HUES64 (cell line): ENCODE results near the gene PGRMC2.

Experiments used
- H3K27ac ChIP-seq: 2 replicates; pipeline ENCODE4 v1.7.0; 2013; ENCODE audit warnings: low read depth, low read length, inconsistent platforms
- H3K27me3 ChIP-seq: 2 replicates; pipeline ENCODE4 v1.6.1; 2013; ENCODE audit warnings: mild to moderate bottlenecking, low read length; ENCODE audit not compliant: insufficient read depth
- H3K36me3 ChIP-seq: 2 replicates; pipeline ENCODE4 v1.6.1; 2013; ENCODE audit warnings: mild to moderate bottlenecking, low read length; ENCODE audit not compliant: insufficient read depth
- H3K4me1 ChIP-seq: 2 replicates; pipeline ENCODE4 v1.6.1; 2013; ENCODE audit warnings: mild to moderate bottlenecking, low read length, moderate library complexity; ENCODE audit not compliant: insufficient read depth
- H3K4me3 ChIP-seq: 2 replicates; pipeline ENCODE4 v1.5.1; 2013; ENCODE audit warnings: mild to moderate bottlenecking, low read length, moderate library complexity
- H3K9ac ChIP-seq: 2 replicates; pipeline ENCODE4 v1.6.1; 2013; ENCODE audit warnings: mild to moderate bottlenecking, low read depth, low read length
- H3K9me3 ChIP-seq: 2 replicates; pipeline ENCODE4 v1.6.1; 2013; ENCODE audit warnings: low read depth, low read length; ENCODE audit not compliant: insufficient read depth
- WGBS: fragments of 150-250, 120-280 bp; methylation state at CpG from one replicate; pipeline ENCODE4 v1.1.7; 2013; ENCODE audit warnings: missing lambda C conversion rate; 5-methylcytosine and 5-hydroxymethylcytosine counted together

PGRMC2 gene

DNA sequence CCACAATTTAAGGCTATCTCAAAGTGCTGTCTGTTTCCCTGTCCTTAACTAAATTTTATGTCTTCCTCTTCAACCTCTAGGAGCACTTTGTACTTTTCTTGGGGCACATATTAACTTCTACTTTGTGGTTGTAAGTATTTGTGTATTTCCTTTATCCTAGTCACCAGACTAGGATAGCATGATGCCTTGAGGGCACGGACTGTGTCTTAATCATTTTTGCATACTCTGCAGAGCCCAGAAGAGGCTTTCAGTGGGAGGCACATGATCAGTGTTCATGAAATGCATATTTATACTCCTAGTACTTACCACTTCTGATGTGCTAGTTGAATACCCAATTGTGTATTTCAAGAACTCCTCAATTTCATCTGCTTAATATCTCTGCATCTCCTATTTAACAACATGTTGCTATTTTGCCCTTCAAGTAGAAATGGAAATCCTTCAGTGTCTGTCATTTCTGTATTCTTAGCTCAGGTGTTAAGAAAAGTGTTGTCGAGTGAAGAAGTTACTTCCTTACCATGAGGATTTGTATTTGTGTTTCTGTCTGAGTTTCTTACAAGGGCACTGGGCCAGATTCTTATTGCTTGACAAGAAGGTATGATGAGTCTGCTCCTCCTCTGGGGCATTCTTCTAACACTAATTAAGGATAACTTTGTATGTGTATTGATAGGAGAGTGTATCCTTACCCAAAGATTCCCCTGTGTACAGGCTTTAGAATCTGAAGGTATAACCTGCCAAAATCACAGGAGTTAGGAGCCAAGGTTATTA lies 28.3 kb upstream of the PGRMC2 start:
- no peaks in the 10 kb centered on the region for H3K36me3 ChIP-seq
- no peak overlapping the region for H3K27ac ChIP-seq
- no peaks in the 10 kb centered on the region for H3K4me1 ChIP-seq
- no peaks in the 10 kb centered on the region for H3K27me3 ChIP-seq
- WGBS, result 86% methylated on average over 2 of the region's 2 CpGs
- H3K9ac ChIP-seq, result no peak overlapping the region
- H3K4me3 ChIP-seq, result no peak overlapping the region
- no peaks in the 10 kb centered on the region for H3K9me3 ChIP-seq

DNA sequence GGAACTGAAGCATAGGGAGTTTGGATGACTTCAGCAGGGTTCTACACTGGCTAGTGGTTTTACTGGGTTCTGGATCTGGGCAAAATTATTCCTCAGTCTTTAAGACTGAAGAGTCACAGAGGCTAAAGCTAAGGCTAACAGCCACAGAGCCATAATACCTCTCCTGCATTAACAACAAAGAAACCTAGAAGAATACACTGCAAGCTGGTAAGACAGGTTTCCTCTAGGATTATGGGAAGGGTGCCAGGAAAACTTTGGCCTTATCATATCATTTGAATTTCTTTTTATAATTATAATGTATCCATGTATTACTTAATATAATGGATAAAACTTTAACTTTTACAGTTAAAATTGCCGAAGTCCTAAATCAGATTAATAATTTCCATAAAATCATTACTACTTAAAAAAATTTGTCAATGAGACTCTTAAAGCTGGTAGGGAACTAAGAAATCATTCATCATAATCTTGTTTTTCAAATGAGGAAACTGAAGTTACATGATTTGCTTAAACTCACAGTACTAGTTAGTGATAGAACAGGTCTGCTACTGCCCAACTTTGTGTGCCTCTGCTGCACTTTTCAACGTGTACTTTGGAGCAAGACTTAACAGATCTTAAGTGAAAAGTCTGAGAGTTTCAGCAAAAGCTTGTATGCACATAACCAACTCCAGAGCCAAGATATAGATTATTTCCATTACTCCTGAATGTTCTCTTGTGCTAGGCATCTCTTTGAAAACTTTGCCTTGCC lies 24.2 kb upstream of the PGRMC2 start:
- Histone ChIP-seq H3K36me3 (no peaks in the 10 kb centered on the region), H3K27me3 (no peaks in the 10 kb centered on the region), H3K9ac (no peak overlapping the region), H3K9me3 (no peaks in the 10 kb centered on the region), H3K4me1 (no peaks in the 10 kb centered on the region), H3K27ac (no peak overlapping the region), H3K4me3 (no peak overlapping the region)
- 75% methylated on average over 2 of the region's 2 CpGs for WGBS

DNA sequence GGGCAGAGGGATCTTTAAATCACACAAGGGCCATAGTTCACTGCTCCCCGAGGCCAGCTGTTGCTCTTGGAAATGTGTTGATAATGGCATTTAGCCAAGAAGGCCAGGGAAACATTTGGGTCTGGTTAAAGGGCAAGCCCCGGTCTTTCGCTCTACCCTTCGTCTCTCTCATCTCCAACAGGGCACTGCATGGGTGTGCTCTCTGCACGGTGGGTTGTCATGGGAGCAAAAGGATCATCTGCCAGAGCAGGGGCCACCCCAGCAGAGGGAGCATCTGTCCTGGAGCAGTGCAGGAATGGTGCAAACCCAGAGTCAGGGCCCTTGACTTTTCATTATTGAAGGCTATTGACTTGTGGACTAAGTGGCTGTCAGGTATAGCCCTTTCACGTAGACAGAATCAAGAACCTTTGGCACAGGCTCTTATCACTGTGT lies 22.7 kb upstream of the PGRMC2 start:
- 82% methylated on average over 6 of the region's 6 CpGs for WGBS
- no peaks in the 10 kb centered on the region for H3K36me3 ChIP-seq
- no peak overlapping the region for H3K9ac ChIP-seq
- no peaks in the 10 kb centered on the region for H3K9me3 ChIP-seq
- H3K27ac ChIP-seq, result no peak overlapping the region
- H3K4me1 ChIP-seq, result peaks cover 9% of the 10 kb centered on the region; the same call in 1 of the 2 replicates
- H3K27me3 ChIP-seq, result no peaks in the 10 kb centered on the region
- no peak overlapping the region for H3K4me3 ChIP-seq

DNA sequence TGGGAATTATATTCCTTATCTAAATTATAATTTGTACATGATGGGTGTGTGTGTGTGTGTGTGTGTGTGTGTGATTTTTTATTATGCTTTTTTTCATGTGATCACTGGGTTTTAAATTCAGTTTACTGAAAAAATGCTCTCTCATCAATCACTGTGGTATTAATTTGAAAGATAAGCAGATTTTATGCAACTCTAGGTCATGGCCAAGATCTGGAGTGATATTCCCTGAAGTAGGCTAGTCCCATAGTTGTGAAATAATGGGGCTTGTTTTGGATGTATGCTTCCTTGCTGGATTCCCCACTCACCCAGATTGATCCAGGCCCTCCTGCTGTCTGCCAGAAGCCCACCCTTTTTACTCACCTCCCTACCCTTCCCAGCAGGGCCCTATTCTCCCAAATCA lies 22.0 kb upstream of the PGRMC2 start:
- Histone ChIP-seq H3K27ac (no peak overlapping the region), H3K4me3 (no peak overlapping the region), H3K9me3 (no peaks in the 10 kb centered on the region), H3K27me3 (no peaks in the 10 kb centered on the region), H3K4me1 (peaks cover 12% of the 10 kb centered on the region), H3K9ac (no peak overlapping the region), H3K36me3 (no peaks in the 10 kb centered on the region)

DNA sequence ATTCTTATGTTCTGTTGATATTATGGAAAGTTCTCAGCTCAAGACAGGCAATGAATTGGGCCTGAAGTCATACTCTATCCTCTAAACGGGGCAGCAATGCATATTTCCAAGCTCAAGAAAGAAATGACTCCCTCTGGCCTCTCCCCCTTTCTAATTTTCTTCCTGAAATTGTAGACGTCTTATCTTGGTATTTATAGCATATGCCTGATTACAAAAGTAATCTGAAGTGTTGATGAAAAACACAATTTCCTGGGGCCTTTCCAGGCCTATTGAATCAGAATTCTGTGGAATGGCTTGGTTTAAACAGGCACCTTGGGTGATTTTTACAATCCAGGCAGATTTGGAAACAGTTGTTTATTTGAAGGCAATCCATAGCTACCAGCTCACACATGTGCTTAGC lies 21.4 kb upstream of the PGRMC2 start:
- no peaks in the 10 kb centered on the region for H3K9me3 ChIP-seq
- H3K36me3 ChIP-seq, result no peaks in the 10 kb centered on the region
- 83% methylated on average over 2 of the region's 2 CpGs for WGBS
- no peak overlapping the region for H3K4me3 ChIP-seq
- no peak overlapping the region for H3K9ac ChIP-seq
- peaks cover 12% of the 10 kb centered on the region for H3K4me1 ChIP-seq
- no peaks in the 10 kb centered on the region for H3K27me3 ChIP-seq
- no peak overlapping the region for H3K27ac ChIP-seq

DNA sequence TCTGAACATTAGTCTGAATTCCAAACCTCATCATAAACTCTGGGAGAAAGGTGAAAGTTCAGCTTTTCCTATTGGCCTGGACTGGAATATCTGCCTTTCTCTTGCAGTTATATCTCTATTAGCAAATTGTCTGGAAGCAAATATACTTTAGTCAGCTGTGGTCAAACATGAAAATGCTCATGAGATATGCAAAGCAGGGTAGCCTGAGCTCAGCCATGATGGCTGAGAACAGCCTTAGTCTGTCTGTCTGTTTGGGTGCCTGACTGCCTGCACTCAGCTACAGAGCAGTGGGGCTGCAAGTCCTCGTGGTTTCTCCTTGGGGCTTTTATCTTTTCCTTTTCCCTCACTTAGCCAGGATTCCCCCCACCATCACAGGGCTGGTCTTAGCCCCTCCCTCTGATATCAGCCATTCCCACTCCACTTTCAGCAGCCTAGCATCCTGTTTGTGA lies 19.5 kb upstream of the PGRMC2 start:
- WGBS, result 73% methylated on average over 1 of the region's 1 CpG
- H3K27me3 ChIP-seq, result no peaks in the 10 kb centered on the region
- no peak overlapping the region for H3K9ac ChIP-seq
- H3K4me1 ChIP-seq, result peaks cover 12% of the 10 kb centered on the region
- H3K36me3 ChIP-seq, result no peaks in the 10 kb centered on the region
- no peaks in the 10 kb centered on the region for H3K9me3 ChIP-seq
- H3K4me3 ChIP-seq, result no peak overlapping the region
- H3K27ac ChIP-seq, result no peak overlapping the region

DNA sequence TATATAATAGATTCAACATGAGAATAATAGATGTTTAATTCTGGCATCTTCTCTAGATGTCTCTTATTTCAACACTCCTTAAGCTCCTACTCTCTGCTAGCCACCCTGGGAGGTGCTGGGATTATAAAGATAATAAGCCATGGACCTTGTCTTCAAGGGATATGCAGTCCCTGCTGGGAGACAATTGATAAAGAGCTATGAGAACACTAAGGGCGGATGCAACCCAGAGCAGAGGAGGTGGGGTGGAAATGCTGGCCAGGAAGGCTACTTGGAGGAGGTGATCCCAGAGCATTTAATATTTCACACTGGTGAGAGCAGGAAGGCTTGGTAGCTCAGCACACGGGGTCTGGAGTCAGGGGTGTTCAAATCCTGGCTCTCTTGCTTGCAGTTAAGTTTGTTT lies 18.3 kb upstream of the PGRMC2 start:
- no peak overlapping the region for H3K9ac ChIP-seq
- no peaks in the 10 kb centered on the region for H3K9me3 ChIP-seq
- H3K4me3 ChIP-seq, result no peak overlapping the region
- H3K36me3 ChIP-seq, result no peaks in the 10 kb centered on the region
- H3K4me1 ChIP-seq, result peaks cover 12% of the 10 kb centered on the region
- H3K27me3 ChIP-seq, result no peaks in the 10 kb centered on the region
- WGBS, result 75% methylated on average over 2 of the region's 2 CpGs
- no peak overlapping the region for H3K27ac ChIP-seq

DNA sequence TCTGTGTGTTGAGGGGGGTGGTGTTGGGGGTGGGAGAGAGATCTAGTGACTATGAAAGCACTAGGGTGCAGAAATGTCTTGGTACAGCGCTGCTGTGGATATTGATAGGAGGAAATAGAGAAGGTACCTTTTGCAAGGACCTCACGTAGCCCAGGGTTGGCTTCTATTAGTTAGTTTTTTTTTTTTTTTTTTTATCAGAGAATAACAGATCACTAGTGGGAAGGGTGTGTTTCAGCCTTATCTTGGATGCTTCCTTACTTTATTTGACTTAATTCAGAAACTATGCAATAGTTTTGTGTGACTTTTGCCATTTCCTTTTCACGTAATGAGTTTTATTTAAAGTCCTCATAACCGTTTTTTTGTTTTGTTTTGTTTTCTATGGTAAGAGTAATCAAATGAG lies 16.4 kb upstream of the PGRMC2 start:
- no peaks in the 10 kb centered on the region for H3K27me3 ChIP-seq
- H3K4me1 ChIP-seq, result peaks cover 12% of the 10 kb centered on the region
- H3K36me3 ChIP-seq, result no peaks in the 10 kb centered on the region
- 90% methylated on average over 3 of the region's 4 CpGs for WGBS
- no peak overlapping the region for H3K9ac ChIP-seq
- no peak overlapping the region for H3K27ac ChIP-seq
- H3K4me3 ChIP-seq, result no peak overlapping the region
- H3K9me3 ChIP-seq, result no peaks in the 10 kb centered on the region

DNA sequence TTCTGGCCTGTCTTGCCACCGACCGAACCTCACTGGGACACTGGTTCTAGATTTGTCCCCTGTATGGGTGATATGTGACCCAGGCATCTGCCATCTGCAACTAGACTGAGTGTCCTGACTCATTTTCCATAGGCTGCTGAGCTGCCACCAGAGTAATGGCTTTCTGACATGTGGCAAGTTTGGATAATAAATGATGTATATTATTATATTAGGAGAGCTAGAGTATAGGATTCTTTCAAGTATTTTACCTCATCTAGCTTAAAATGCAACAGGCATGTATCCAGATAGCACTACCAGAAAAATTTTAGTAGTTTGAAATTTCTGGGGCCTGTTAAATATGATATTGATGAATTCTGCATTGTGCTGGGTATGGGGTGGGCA lies 15.8 kb upstream of the PGRMC2 start:
- Histone ChIP-seq H3K36me3 (no peaks in the 10 kb centered on the region), H3K27ac (no peak overlapping the region), H3K27me3 (no peaks in the 10 kb centered on the region), H3K9me3 (no peaks in the 10 kb centered on the region), H3K4me1 (peaks cover 12% of the 10 kb centered on the region), H3K9ac (no peak overlapping the region), H3K4me3 (no peak overlapping the region)
- WGBS, result 96% methylated on average over 2 of the region's 2 CpGs

DNA sequence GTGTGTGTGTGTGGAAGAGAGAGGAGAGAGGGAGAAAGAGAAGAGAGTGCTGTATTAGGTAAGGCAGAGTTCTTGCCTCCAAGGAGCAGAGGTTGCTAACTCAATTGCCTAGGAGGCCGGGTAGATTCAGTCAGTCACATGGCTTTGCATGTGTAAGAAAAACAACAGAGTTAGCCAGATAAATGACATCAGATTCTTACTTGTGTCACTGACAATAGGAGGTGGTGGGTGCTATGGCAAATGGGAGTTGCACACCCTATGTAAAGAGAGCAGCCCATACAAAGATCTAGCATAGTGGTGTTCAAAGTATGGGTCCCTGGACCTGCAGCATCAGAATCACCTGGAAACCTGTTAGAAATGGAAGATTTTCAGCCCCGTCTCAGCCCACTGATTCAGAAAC lies 14.4 kb upstream of the PGRMC2 start:
- Histone ChIP-seq H3K27me3 (no peaks in the 10 kb centered on the region), H3K4me3 (no peak overlapping the region), H3K9me3 (no peaks in the 10 kb centered on the region), H3K4me1 (peaks cover 12% of the 10 kb centered on the region), H3K27ac (no peak overlapping the region), H3K36me3 (no peaks in the 10 kb centered on the region), H3K9ac (no peak overlapping the region)
- 92% methylated on average over 2 of the region's 2 CpGs for WGBS

DNA sequence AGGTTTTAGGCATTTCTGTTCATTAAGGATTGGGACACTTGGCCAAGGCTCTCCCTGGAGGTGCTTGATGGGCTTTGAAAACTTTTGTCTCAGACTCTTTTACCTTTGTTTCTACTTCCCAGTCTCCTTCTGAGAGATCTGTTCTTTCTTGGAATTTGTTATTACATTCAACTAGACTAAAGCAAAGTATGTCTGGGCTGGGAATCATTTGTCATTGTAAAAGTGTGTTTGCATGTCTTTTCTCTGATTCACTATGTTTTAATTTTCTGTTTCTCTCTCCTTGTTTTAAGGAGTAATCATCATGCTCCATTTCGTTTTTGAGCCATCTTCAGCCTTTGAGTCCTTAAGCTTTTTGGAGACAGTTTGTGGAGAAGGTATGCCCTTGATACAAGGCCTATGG lies 12.2 kb upstream of the PGRMC2 start:
- 86% methylated on average over 1 of the region's 1 CpG for WGBS
- H3K9me3 ChIP-seq, result no peaks in the 10 kb centered on the region
- no peaks in the 10 kb centered on the region for H3K27me3 ChIP-seq
- H3K4me3 ChIP-seq, result no peak overlapping the region
- no peaks in the 10 kb centered on the region for H3K4me1 ChIP-seq
- no peak overlapping the region for H3K9ac ChIP-seq
- no peak overlapping the region for H3K27ac ChIP-seq
- H3K36me3 ChIP-seq, result no peaks in the 10 kb centered on the region
